Fibroblast of lung (primary cell): ENCODE data around the gene PMIS2.

ENCODE experiments used
- EZH2 ChIP-seq: IDR thresholded peaks from 2 replicates; pipeline ENCODE4 v1.5.1; 2012; ENCODE audit warnings: low read length, control low read depth, mild to moderate bottlenecking; ENCODE audit errors: missing control alignments
- TF ChIP-seq, protein P1 (sequence below), 2 donors: IDR thresholded peaks in 1 of 2; conservative IDR thresholded peaks in 1 of 2; 1 replicate in 1 of 2; 2 replicates in 1 of 2; pipeline ENCODE4 v1.5.1; 2011 to 2012; ENCODE audit warnings: low read length in 2 of 2, control low read depth in 1 of 2, inconsistent platforms in 1 of 2, low read depth in 1 of 2, mild to moderate bottlenecking in 1 of 2

DNA sequence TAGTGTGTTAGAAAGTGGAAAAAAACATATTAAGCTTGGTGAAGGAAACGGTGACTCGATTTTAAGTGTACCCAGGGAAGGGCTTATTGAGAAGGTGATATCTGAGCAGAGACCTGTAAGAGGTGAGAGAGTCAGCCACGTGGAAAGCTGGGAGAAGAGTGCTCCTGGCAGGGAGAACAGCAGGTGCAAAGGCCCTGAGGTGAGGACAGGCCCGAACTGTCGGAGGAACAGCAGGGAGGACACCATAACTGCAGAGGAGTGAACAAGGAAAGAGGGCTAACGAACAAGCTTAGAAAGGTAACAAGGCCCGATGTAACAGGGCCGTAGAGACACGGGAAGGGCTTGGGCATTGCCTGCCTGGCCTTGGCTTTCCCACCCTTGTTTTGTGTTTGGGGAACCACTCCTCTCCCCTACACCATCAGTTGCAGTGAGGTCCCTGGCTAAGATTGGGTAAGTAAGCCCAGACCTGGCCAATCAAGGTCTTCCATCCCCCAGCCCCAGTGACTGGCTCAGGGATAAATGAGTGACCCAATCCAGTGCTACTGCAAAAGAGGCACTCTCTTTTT, 29.9 kb upstream of the PMIS2 start:
- TF ChIP-seq, protein P1, sequence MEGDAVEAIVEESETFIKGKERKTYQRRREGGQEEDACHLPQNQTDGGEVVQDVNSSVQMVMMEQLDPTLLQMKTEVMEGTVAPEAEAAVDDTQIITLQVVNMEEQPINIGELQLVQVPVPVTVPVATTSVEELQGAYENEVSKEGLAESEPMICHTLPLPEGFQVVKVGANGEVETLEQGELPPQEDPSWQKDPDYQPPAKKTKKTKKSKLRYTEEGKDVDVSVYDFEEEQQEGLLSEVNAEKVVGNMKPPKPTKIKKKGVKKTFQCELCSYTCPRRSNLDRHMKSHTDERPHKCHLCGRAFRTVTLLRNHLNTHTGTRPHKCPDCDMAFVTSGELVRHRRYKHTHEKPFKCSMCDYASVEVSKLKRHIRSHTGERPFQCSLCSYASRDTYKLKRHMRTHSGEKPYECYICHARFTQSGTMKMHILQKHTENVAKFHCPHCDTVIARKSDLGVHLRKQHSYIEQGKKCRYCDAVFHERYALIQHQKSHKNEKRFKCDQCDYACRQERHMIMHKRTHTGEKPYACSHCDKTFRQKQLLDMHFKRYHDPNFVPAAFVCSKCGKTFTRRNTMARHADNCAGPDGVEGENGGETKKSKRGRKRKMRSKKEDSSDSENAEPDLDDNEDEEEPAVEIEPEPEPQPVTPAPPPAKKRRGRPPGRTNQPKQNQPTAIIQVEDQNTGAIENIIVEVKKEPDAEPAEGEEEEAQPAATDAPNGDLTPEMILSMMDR (conservative IDR thresholded peaks at IDR 0.05 in 1 of 2, IDR thresholded peaks at IDR 0.05 in 1 of 2; ENCODE audit: low read depth in 1 of 2, low read length in 2 of 2), result no peak
- no peak for TF ChIP-seq EZH2
